Heart right ventricle (tissue), 16 donors: ENCODE measurements around the gene C16orf96. TPM values are rescaled to one million over a fixed set of nuclear protein-coding genes. Genes with fewer than 3 reads are reported as not detected.

Source experiments
- ATAC-seq, 8 donors: fragments of 200-7000 bp; cut with Tn5 transposase; one replicate each; pipeline ENCODE4 v1.9.1; 2020; ENCODE audit warnings: mild to moderate bottlenecking in 8 of 8, moderate library complexity in 8 of 8, moderate number of reproducible peaks in 1 of 8
- DNase-seq, 2 donors: peaks; one replicate each; pipeline ENCODE4 v3.0.0-alpha.2; 2020
- H3K27ac ChIP-seq, 10 donors: fragments of 200-600 bp; sonication (generic) in 2 of 10; one replicate each; pipeline versions ENCODE4 v1.5.0 to v1.8.0; 2020 to 2022; ENCODE audit warnings: mild to moderate bottlenecking in 3 of 10
- H3K27me3 ChIP-seq, 7 donors: fragments of 200-600 bp; one replicate each; pipeline ENCODE4 v1.8.0; 2021 to 2022; ENCODE audit warnings: mild to moderate bottlenecking in 2 of 7
- H3K36me3 ChIP-seq, 9 donors: fragments of 200-600 bp; sonication (generic) in 1 of 9; one replicate each; pipeline versions ENCODE4 v1.5.0 to v1.8.0; 2020 to 2022; ENCODE audit warnings: mild to moderate bottlenecking in 2 of 9
- H3K4me1 ChIP-seq, 9 donors: fragments of 200-600 bp; sonication (generic) in 1 of 9; one replicate each; pipeline versions ENCODE4 v1.5.0 to v1.8.0; 2020 to 2022; ENCODE audit warnings: mild to moderate bottlenecking in 4 of 9
- H3K4me3 ChIP-seq, 10 donors: fragments of 200-600 bp; sonication (generic) in 2 of 10; one replicate each; pipeline versions ENCODE4 v1.5.0 to v1.8.0; 2020 to 2022; ENCODE audit warnings: mild to moderate bottlenecking in 7 of 10, moderate library complexity in 2 of 10
- H3K9me3 ChIP-seq, 11 donors: fragments of 200-600 bp in 10 of 11; sonication (generic) in 2 of 11; one replicate each; pipeline versions ENCODE4 v1.5.0 to v1.8.0; 2013 to 2022; ENCODE audit warnings: mild to moderate bottlenecking in 2 of 11, control low read depth in 1 of 11, moderate library complexity in 1 of 11
- CTCF ChIP-seq, 9 donors: fragments of 200-600 bp; sonication (generic) in 2 of 9; IDR thresholded peaks; one replicate each; pipeline versions ENCODE4 v1.5.0 to v1.8.0; 2021 to 2022; ENCODE audit warnings: antibody characterized with exemption in 9 of 9, mild to moderate bottlenecking in 5 of 9, moderate library complexity in 1 of 9
- WGBS, 2 donors: extraction: QIAGEN DNeasy Blood & Tissue Kit; methylation state at CpG; one replicate each; pipeline ENCODE4 v1.1.7; 2013; ENCODE audit warnings: inconsistent platforms in 1 of 2; 5-methylcytosine and 5-hydroxymethylcytosine counted together
- intact Hi-C, 10 donors: fragments of 100-400 bp; cut with DNase I; formaldehyde crosslinking; loops; one replicate each; pipeline versions ENCODE4 v1.11.1 to v1.14.2; 2022
- polyA plus RNA-seq, 2 donors: library from polyadenylated mRNA; stranded (reverse); fragments of 200-250 nt; gene quantifications; one replicate each; pipeline ENCODE4 v1.2.3, GENCODE V29; 2013
- total RNA-seq, 10 donors: library from RNA; stranded (reverse); fragmentation: NEBNext Ultra II Directional in 3 of 10; extraction: Animal tissue kit (Norgen Biotek cat#: 25700) in 3 of 10; gene quantifications; one replicate each; pipeline versions ENCODE4 v1.2.1 to v1.2.4, GENCODE V29; 2021 to 2023
- donor health status: Arrhythmogenic right ventricular cardiomyopathy.
- donor health status: ischemic (EF 13 %, LVEDD 7.1; RV severe dilation, severe dysfunction).
- donor health status: healthy with polysubstance abuse.
- donor health status: DM: no; HTN: yes; CAD: no.
- donor health status: DM: no; HTN: no; CAD: no.
- donor health status: ischemic (EF 25% LVEDD 6.9; RV normal size, moderate dysfunction).
- donor health status: ischemic (EF 25% LVEDD 5.7; RV mildly dilated, moderate dysfunction).
- donor health status: healthy.
- donor health status: DM: yes; HTN: yes; CAD: no.
- donor health status: Ischemic cardiomyopathy.
- donor health status: ischemic (EF 35%, LVEDD 5.7; RV mildly dilated, moderate dysfunction).
- donor health status: nonischemic (EF 11% LVEDD 7.7; RV severe dilation, severe dysfunction).
- donor health status: DM: yes; HTN: yes; CAD: no.
- donor health status: PGD.
- donor health status: ischemic (EF 29% LVEDD 5.4; RV normal size, mild dysfunction).
- donor health status: nonischemic (EF 23%, LVEDD 6.1; RV moderate dilation, normal function).

The C16orf96 gene
- total and polyA plus RNA-seq, 12 donors = 0.01 to 0.21 (median 0.07) TPM; not detected in 1

DNA sequence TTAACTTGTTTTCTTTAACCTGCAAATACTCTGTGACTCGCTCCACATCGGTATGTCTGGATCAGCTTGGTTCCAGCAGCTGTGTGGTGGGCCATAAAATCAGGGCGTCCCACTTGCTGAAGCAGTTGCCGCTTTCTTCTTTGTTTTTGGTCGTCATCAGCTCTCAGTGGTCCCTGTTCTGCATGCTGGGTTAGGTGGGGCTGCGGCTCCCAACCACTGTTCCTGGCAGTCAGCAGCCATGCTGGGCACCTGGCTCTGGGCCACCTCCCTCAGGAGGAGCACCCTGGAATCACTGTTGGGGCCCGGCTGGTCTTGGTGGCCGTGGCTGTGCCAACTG is 91.5 kb downstream of the C16orf96 start:
- peaks cover 0 to 10% (median 0%) of the 10 kb centered on the region in 9 donors for H3K4me1 ChIP-seq
- no peak for ATAC-seq
- WGBS, 2 donors = 96 to 99% methylated on average over 8 of the region's 8 CpGs

DNA sequence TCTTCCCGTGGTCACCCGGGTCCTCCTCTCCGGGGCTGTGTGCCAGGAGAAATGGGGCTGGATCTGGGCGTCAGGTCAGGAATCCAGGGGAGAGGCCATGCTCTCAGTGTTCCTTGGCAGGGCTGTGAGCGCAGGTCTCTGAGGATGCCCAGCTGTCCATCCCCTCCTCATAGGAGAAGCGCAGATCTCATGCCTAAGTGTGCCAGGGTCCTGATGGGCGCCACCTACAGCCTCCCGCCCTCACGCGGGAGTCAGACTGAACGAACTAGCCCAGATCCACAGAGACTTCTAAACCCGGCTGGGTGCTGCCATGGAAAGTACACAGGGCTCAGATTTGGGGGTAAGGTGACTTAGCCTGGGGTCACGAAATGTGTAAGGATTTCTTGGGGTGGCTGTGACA is 92.8 kb downstream of the C16orf96 start:
- peak in 1 of 8 donors; percentile 10 for ATAC-seq
- Histone ChIP-seq H3K4me1 (peaks cover 0 to 10% (median 0%) of the 10 kb centered on the region in 9 donors), H3K36me3 (peaks cover 0 to 74% (median 20%) of the 10 kb centered on the region in 9 donors)

More for the DNA sequence above, 91.5 kb downstream of the C16orf96 start:
- peaks cover 0 to 66% (median 9%) of the 10 kb centered on the region in 9 donors for H3K36me3 ChIP-seq
- intact Hi-C loops = no loop called here
- H3K9me3 ChIP-seq = no peaks in the 10 kb centered on the region
- H3K27me3 ChIP-seq = no peaks in the 10 kb centered on the region
- DNase-seq = no peak
- no peak for TF ChIP-seq CTCF (IDR thresholded peaks at IDR 0.05)
- H3K4me3 ChIP-seq = no peak overlapping the region
- H3K27ac ChIP-seq = no peak overlapping the region

GRCh38 chr16:4649744-4650442 is 93.8 kb downstream of the C16orf96 start:
- no peak overlapping the region for H3K4me3 ChIP-seq
- 93 to 95% methylated on average over 25 of the region's 25 CpGs for WGBS, 2 donors
- no peaks in the 10 kb centered on the region for H3K27me3 ChIP-seq
- peak overlapping the region in 1 of 10 donors; percentile 48 for H3K27ac ChIP-seq
- TF ChIP-seq CTCF (IDR thresholded peaks at IDR 0.05) = no peak
- intact Hi-C loops = no loop called here
- H3K4me1 ChIP-seq = peaks cover 0 to 10% (median 0%) of the 10 kb centered on the region in 9 donors
- DNase-seq (no peak), ATAC-seq (peak in 1 of 8 donors; percentile 6)
- H3K36me3 ChIP-seq = peaks cover 0 to 75% (median 30%) of the 10 kb centered on the region in 9 donors
- no peaks in the 10 kb centered on the region for H3K9me3 ChIP-seq

More for the DNA sequence above, 92.8 kb downstream of the C16orf96 start:
- DNase-seq = no peak
- TF ChIP-seq CTCF (IDR thresholded peaks at IDR 0.05) = no peak
- Histone ChIP-seq H3K27me3 (no peaks in the 10 kb centered on the region), H3K27ac (no peak overlapping the region), H3K9me3 (no peaks in the 10 kb centered on the region), H3K4me3 (no peak overlapping the region)
- intact Hi-C loops = no loop called here
- 95 to 98% methylated on average over 13 of the region's 13 CpGs for WGBS, 2 donors

Other genes with a start within 250 kb of the C16orf96 start
- 10 to 100 TPM in 8 of 10 donors, 1 to 10 TPM in 2; 9.0 to 16.9 (median 14.9) TPM for gene GLIS2, start 240.3 kb upstream of the C16orf96 start, total RNA-seq
- gene GLIS2, start 240.3 kb upstream of the C16orf96 start, polyA plus RNA-seq = 10 to 100 TPM in 1 of 2 donors, 1 to 10 TPM in 1; 6.9 to 13.1 TPM
- gene PAM16, start 205.0 kb upstream of the C16orf96 start, total RNA-seq = 10 to 100 TPM; 44.2 to 75.0 (median 55.6) TPM
- 100 to 1,000 TPM; 136 to 288 TPM for gene PAM16, start 205.0 kb upstream of the C16orf96 start, polyA plus RNA-seq
- 10 to 100 TPM in 1 of 10 donors, 1 to 10 TPM in 9; 3.1 to 14.7 (median 5.8) TPM for gene VASN, start 184.5 kb upstream of the C16orf96 start, total RNA-seq
- 10 to 100 TPM in 1 of 2 donors, 1 to 10 TPM in 1; 7.7 to 27.9 TPM for gene VASN, start 184.5 kb upstream of the C16orf96 start, polyA plus RNA-seq
- gene CORO7, start 139.7 kb upstream of the C16orf96 start, total RNA-seq = 10 to 100 TPM in 5 of 10 donors, 1 to 10 TPM in 5; 6.5 to 21.8 (median 10.1) TPM
- gene CORO7, start 139.7 kb upstream of the C16orf96 start, polyA plus RNA-seq = 10 to 100 TPM; 11.9 to 17.0 TPM
- 10 to 100 TPM; 51.4 to 76.7 (median 72.5) TPM for gene DNAJA3, start 130.5 kb upstream of the C16orf96 start, total RNA-seq
- gene DNAJA3, start 130.5 kb upstream of the C16orf96 start, polyA plus RNA-seq = 10 to 100 TPM; 29.0 to 52.1 TPM
- 10 to 100 TPM in 9 of 10 donors, 1 to 10 TPM in 1; 9.5 to 36.1 (median 27.4) TPM for gene NMRAL1, start 81.7 kb upstream of the C16orf96 start, total RNA-seq
- 10 to 100 TPM; 30.7 to 46.5 TPM for gene NMRAL1, start 81.7 kb upstream of the C16orf96 start, polyA plus RNA-seq
- 100 to 1,000 TPM in 3 of 10 donors, 10 to 100 TPM in 7; 58.4 to 207 (median 84.8) TPM for gene HMOX2, start 79.9 kb upstream of the C16orf96 start, total RNA-seq
- gene HMOX2, start 79.9 kb upstream of the C16orf96 start, polyA plus RNA-seq = 100 to 1,000 TPM in 1 of 2 donors, 10 to 100 TPM in 1; 74.3 to 251 TPM
- 10 to 100 TPM; 38.0 to 59.5 (median 47.0) TPM for gene CDIP1, start 17.6 kb upstream of the C16orf96 start, total RNA-seq
- 10 to 100 TPM; 28.2 to 37.5 TPM for gene CDIP1, start 17.6 kb upstream of the C16orf96 start, polyA plus RNA-seq
- 10 to 100 TPM; 14.7 to 34.4 (median 20.4) TPM for gene UBALD1, start 58.5 kb downstream of the C16orf96 start, total RNA-seq
- gene UBALD1, start 58.5 kb downstream of the C16orf96 start, polyA plus RNA-seq = 10 to 100 TPM; 19.4 to 39.4 TPM
- gene MGRN1, start 68.5 kb downstream of the C16orf96 start, total RNA-seq = 10 to 100 TPM; 32.2 to 73.5 (median 42.9) TPM
- gene MGRN1, start 68.5 kb downstream of the C16orf96 start, polyA plus RNA-seq = 10 to 100 TPM; 19.2 to 20.3 TPM
- 10 to 100 TPM; 34.1 to 65.7 (median 49.6) TPM for gene NUDT16L1, start 137.2 kb downstream of the C16orf96 start, total RNA-seq
- 10 to 100 TPM; 25.4 to 48.8 TPM for gene NUDT16L1, start 137.2 kb downstream of the C16orf96 start, polyA plus RNA-seq
- 10 to 100 TPM in 1 of 10 donors, 1 to 10 TPM in 9; 5.1 to 11.4 (median 7.9) TPM for gene ANKS3, start 177.9 kb downstream of the C16orf96 start, total RNA-seq
- 10 to 100 TPM; 12.4 to 33.7 TPM for gene ANKS3, start 177.9 kb downstream of the C16orf96 start, polyA plus RNA-seq
- 1 to 10 TPM in 4 of 10 donors, under 1 TPM in 4, not detected in 2; 0.32 to 1.9 (median 1.1) TPM for gene DNAAF8, start 178.2 kb downstream of the C16orf96 start, total RNA-seq
- gene DNAAF8, start 178.2 kb downstream of the C16orf96 start, polyA plus RNA-seq = 1 to 10 TPM; 1.1 to 1.3 TPM
- gene ZNF500, start 210.8 kb downstream of the C16orf96 start, total RNA-seq = 1 to 10 TPM; 4.3 to 9.9 (median 8.1) TPM
- 10 to 100 TPM in 1 of 2 donors, 1 to 10 TPM in 1; 3.8 to 10.5 TPM for gene ZNF500, start 210.8 kb downstream of the C16orf96 start, polyA plus RNA-seq
- gene SEPTIN12, start 232.0 kb downstream of the C16orf96 start, total RNA-seq = 1 to 10 TPM in 1 of 10 donors, not detected in 9; 1.3 TPM
- gene SEPTIN12, start 232.0 kb downstream of the C16orf96 start, polyA plus RNA-seq = not detected
- gene SMIM22, start 239.0 kb downstream of the C16orf96 start, total RNA-seq = not detected
- under 1 TPM in 1 of 2 donors, not detected in 1; 0.73 TPM for gene SMIM22, start 239.0 kb downstream of the C16orf96 start, polyA plus RNA-seq
- gene ROGDI, start 246.3 kb downstream of the C16orf96 start, total RNA-seq = 100 to 1,000 TPM in 4 of 10 donors, 10 to 100 TPM in 6; 77.6 to 123 (median 96.9) TPM
- 100 to 1,000 TPM in 1 of 2 donors, 10 to 100 TPM in 1; 44.1 to 148 TPM for gene ROGDI, start 246.3 kb downstream of the C16orf96 start, polyA plus RNA-seq